HepG2 (cell line): ENCODE results near the gene MAP3K14. TPM values are rescaled to one million over a fixed set of nuclear protein-coding genes. Genes with fewer than 3 reads are reported as not detected.

Source experiments
- ELF3 ChIP-seq: IDR thresholded peaks from 2 replicates; pipeline ENCODE4 v1.6.1; 2016; ENCODE audit warnings: missing genetic modification reagents, missing compliant biosample characterization
- FLYWCH1 ChIP-seq: sonication (generic); formaldehyde crosslinking; IDR thresholded peaks from 2 replicates; pipeline ENCODE4 v1.8.1; 2023; ENCODE audit warnings: mild to moderate bottlenecking, missing genetic modification reagents
- FOXO1 ChIP-seq: sonication (generic); formaldehyde crosslinking; IDR thresholded peaks from 2 replicates; pipeline ENCODE4 v1.4.0; 2020; ENCODE audit warnings: missing genetic modification reagents
- GATAD2A ChIP-seq: IDR thresholded peaks from 2 replicates; pipeline ENCODE4 v1.6.1; 2016
- IRX3 ChIP-seq: sonication (generic); formaldehyde crosslinking; IDR thresholded peaks from 2 replicates; pipeline ENCODE4 v1.8.1; 2023; ENCODE audit warnings: mild to moderate bottlenecking, low read depth, missing genetic modification reagents, borderline replicate concordance
- ISX ChIP-seq: sonication (generic); formaldehyde crosslinking; conservative IDR thresholded peaks from 2 replicates; pipeline ENCODE4 v1.5.0; 2020; ENCODE audit warnings: missing genetic modification reagents
- JDP2 ChIP-seq: sonication (generic); formaldehyde crosslinking; IDR thresholded peaks from 2 replicates; pipeline ENCODE4 v1.8.1; 2022; ENCODE audit warnings: missing genetic modification reagents, borderline replicate concordance
- KDM2A ChIP-seq: sonication (generic); formaldehyde crosslinking; IDR thresholded peaks from 2 replicates; pipeline ENCODE4 v1.4.0; 2020; ENCODE audit warnings: low read depth, missing genetic modification reagents, borderline replicate concordance
- LCORL ChIP-seq, 2 experiments: fragments of 450-650 bp in 1 of 2; sonication (generic) in 1 of 2; formaldehyde crosslinking in 1 of 2; IDR thresholded peaks; 2 replicates each; pipeline versions ENCODE4 v1.5.0 to v1.6.1; 2017 to 2020; ENCODE audit warnings: antibody characterized with exemption in 1 of 2, missing genetic modification reagents in 1 of 2
- NR0B2 ChIP-seq: sonication (generic); formaldehyde crosslinking; IDR thresholded peaks from 2 replicates; pipeline ENCODE4 v1.4.0; 2020; ENCODE audit warnings: mild to moderate bottlenecking, missing genetic modification reagents
- REL ChIP-seq: sonication (generic); formaldehyde crosslinking; conservative IDR thresholded peaks from 2 replicates; pipeline ENCODE4 v1.8.0; 2022; ENCODE audit warnings: mild to moderate bottlenecking, missing genetic modification reagents, moderate library complexity
- SMAD1 ChIP-seq: sonication (generic); formaldehyde crosslinking; IDR thresholded peaks from 2 replicates; pipeline ENCODE4 v1.4.0; 2020; ENCODE audit warnings: missing genetic modification reagents, low read depth, mild to moderate bottlenecking, borderline replicate concordance
- USF2 ChIP-seq, 2 experiments: sonication (generic) in 1 of 2; formaldehyde crosslinking in 1 of 2; IDR thresholded peaks; 2 replicates each; pipeline versions ENCODE4 v1.5.1 to v1.6.1; 2011 to 2020; ENCODE audit warnings: borderline replicate concordance in 1 of 2, low read depth in 1 of 2, low read length in 1 of 2, mild to moderate bottlenecking in 1 of 2, missing genetic modification reagents in 1 of 2, moderate library complexity in 1 of 2
- ZNF160 ChIP-seq: sonication (generic); formaldehyde crosslinking; IDR thresholded peaks from 2 replicates; pipeline ENCODE4 v1.8.0; 2022; ENCODE audit warnings: mild to moderate bottlenecking, inconsistent platforms, missing genetic modification reagents
- ZNF205 ChIP-seq: IDR thresholded peaks from 2 replicates; pipeline ENCODE4 v1.6.1; 2018; ENCODE audit warnings: missing biosample characterization, missing genetic modification reagents
- ZNF678 ChIP-seq: sonication (generic); formaldehyde crosslinking; IDR thresholded peaks from 2 replicates; pipeline ENCODE4 v1.4.0; 2020; ENCODE audit warnings: mild to moderate bottlenecking, missing genetic modification reagents
- ZNF687 ChIP-seq: sonication (generic); formaldehyde crosslinking; IDR thresholded peaks from 2 replicates; pipeline ENCODE4 v1.5.1; 2020; ENCODE audit warnings: mild to moderate bottlenecking, missing genetic modification reagents, moderate library complexity
- ZNF777 ChIP-seq: sonication (generic); formaldehyde crosslinking; IDR thresholded peaks from 2 replicates; pipeline ENCODE4 v1.4.0; 2020; ENCODE audit warnings: missing genetic modification reagents
- polyA plus RNA-seq, 8 experiments: library from polyadenylated mRNA; depleted of rRNA in 3 of 8; stranded (reverse) in 7 of 8; unstranded in 1 of 8; fragments of >200 nt; fragmentation: Illumina TruSeq in 4 of 8; extraction: Trizol in 4 of 8; gene quantifications; 2 replicates each; pipeline versions ENCODE4 v1.2.1 to v1.2.3, GENCODE V29; 2011 to 2016; ENCODE audit warnings: low read depth in 4 of 8, missing spikeins in 1 of 8, mixed read lengths in 1 of 8; ENCODE audit not compliant: insufficient read depth in 1 of 8
- total RNA-seq, 5 experiments: library from RNA; depleted of rRNA; stranded (reverse); fragments of >200 nt; fragmentation: Illumina TruSeq; extraction: Trizol; gene quantifications; 2 replicates each; pipeline ENCODE4 v1.2.3, GENCODE V29; 2016; ENCODE audit warnings: low read depth in 1 of 5
- TF ChIP-seq, protein P1 (sequence below): sonication (generic); formaldehyde crosslinking; IDR thresholded peaks from 2 replicates; pipeline ENCODE4 v1.5.0; 2020; ENCODE audit warnings: mild to moderate bottlenecking, missing genetic modification reagents

Gene MAP3K14
- total and polyA plus RNA-seq, 2 of the 13 experiments (the other 11 are each of a cell fraction or from before 2014, with no cell fraction given): 2.6 TPM

- TF ChIP-seq ZNF687 (CRISPR knock-in tag): peak; percentile 51; the same call in 1 of the 2 replicates
- no peak for TF ChIP-seq SMAD1 (CRISPR knock-in tag)
- no peak for TF ChIP-seq ZNF160 (CRISPR knock-in tag)
- TF ChIP-seq ZNF777 (CRISPR knock-in tag): peak; percentile 97
- TF ChIP-seq IRX3: peak; percentile 81; the same call in 1 of the 2 replicates
- peak; percentile 78; the same call in 1 of the 2 replicates for TF ChIP-seq ZNF678
- TF ChIP-seq FOXO1 (CRISPR knock-in tag): no peak
- no peak for TF ChIP-seq USF2 (IDR thresholded peaks at IDR 0.05; ENCODE audit: low read depth, low read length)
- TF ChIP-seq USF2 (CRISPR knock-in tag; IDR thresholded peaks at IDR 0.05; ENCODE audit: borderline replicate concordance): no peak
- no peak for TF ChIP-seq ISX
- TF ChIP-seq GATAD2A (CRISPR knock-in tag): peak; percentile 32; the same call in 1 of the 2 replicates
- peak; percentile 75; the same call in 1 of the 2 replicates for TF ChIP-seq FLYWCH1 (CRISPR knock-in tag)
- no peak for TF ChIP-seq REL (CRISPR knock-in tag)
- no peak; the same call in 1 of the 2 replicates for TF ChIP-seq ZNF205
- TF ChIP-seq JDP2 (CRISPR knock-in tag): no peak
- TF ChIP-seq, protein P1, sequence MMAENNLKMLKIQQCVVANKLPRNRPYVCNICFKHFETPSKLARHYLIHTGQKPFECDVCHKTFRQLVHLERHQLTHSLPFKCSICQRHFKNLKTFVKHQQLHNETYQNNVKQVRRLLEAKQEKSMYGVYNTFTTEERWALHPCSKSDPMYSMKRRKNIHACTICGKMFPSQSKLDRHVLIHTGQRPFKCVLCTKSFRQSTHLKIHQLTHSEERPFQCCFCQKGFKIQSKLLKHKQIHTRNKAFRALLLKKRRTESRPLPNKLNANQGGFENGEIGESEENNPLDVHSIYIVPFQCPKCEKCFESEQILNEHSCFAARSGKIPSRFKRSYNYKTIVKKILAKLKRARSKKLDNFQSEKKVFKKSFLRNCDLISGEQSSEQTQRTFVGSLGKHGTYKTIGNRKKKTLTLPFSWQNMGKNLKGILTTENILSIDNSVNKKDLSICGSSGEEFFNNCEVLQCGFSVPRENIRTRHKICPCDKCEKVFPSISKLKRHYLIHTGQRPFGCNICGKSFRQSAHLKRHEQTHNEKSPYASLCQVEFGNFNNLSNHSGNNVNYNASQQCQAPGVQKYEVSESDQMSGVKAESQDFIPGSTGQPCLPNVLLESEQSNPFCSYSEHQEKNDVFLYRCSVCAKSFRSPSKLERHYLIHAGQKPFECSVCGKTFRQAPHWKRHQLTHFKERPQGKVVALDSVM (CRISPR knock-in tag): no peak
- no peak for TF ChIP-seq KDM2A (CRISPR knock-in tag)
- peak; percentile 12; the same call in 1 of the 2 replicates for TF ChIP-seq NR0B2 (CRISPR knock-in tag)
- TF ChIP-seq LCORL (IDR thresholded peaks at IDR 0.05): no peak
- TF ChIP-seq LCORL (CRISPR knock-in tag; IDR thresholded peaks at IDR 0.05): peak; percentile 78; the same call in 1 of the 2 replicates
- TF ChIP-seq ELF3: no peak
Observed at GRCh38 chr17:45316434-45317110, at the start of gene MAP3K14 (continued).
